ENCODE results near the gene PTPN3.
"Not testable (repeated sequence)": the region's sequence is repeated elsewhere in the genome, so short reads cannot be mapped to it uniquely, and the experiment has no call there.

- TF ChIP-seq POLR2A, CTCF (IDR thresholded peaks at IDR 0.05): not testable (repeated sequence)
Observed at GRCh38 chr9:109544954-109545353, 46.8 kb upstream of the PTPN3 start.
